Vagina (tissue), 2 donors: Measurements from ENCODE around the gene APBB2. TPM values are rescaled to one million over a fixed set of nuclear protein-coding genes. Genes with fewer than 3 reads are reported as not detected.

Experiments
- DNase-seq, 2 donors: peaks; one replicate each; pipeline ENCODE4 v3.0.0-alpha.2; 2017; ENCODE audit errors: extremely low spot score in 2 of 2
- H3K27ac ChIP-seq: fragments of 200-600 bp; sonication (generic); one replicate; pipeline ENCODE4 v1.5.1; 2019
- H3K27me3 ChIP-seq: fragments of 200-600 bp; sonication (generic); one replicate; pipeline ENCODE4 v1.5.1; 2019
- H3K36me3 ChIP-seq, 2 donors: fragments of 200-600 bp; sonication (generic); one replicate each; pipeline ENCODE4 v1.5.1; 2017 to 2019
- H3K4me1 ChIP-seq: fragments of 200-600 bp; sonication (generic); one replicate; pipeline ENCODE4 v1.5.1; 2019
- H3K4me3 ChIP-seq, 2 donors: fragments of 200-600 bp; sonication (generic); 1 replicate in 1 of 2; 2 replicates in 1 of 2; pipeline ENCODE4 v1.5.1; 2016 to 2019
- H3K9me3 ChIP-seq: fragments of 200-600 bp; sonication (generic); one replicate; pipeline ENCODE4 v1.5.1; 2019
- POLR2A ChIP-seq, 2 donors: fragments of 450-650 bp; IDR thresholded peaks; one replicate each; pipeline ENCODE4 v1.6.1; 2017; ENCODE audit warnings: antibody characterized with exemption in 2 of 2, mild to moderate bottlenecking in 2 of 2, moderate library complexity in 2 of 2
- POLR2AphosphoS5 ChIP-seq, 2 donors: sonication (generic); formaldehyde crosslinking; IDR thresholded peaks; one replicate each; pipeline ENCODE4 v1.9.0; 2017; ENCODE audit warnings: antibody characterized with exemption in 2 of 2, mild to moderate bottlenecking in 2 of 2, low read depth in 1 of 2; ENCODE audit not compliant: insufficient read depth in 1 of 2
- intact Hi-C: fragments of 100-400 bp; cut with DNase I; formaldehyde crosslinking; loops from one replicate; pipeline ENCODE4 v1.15.1; 2023
- total RNA-seq: library from RNA; depleted of rRNA; stranded (reverse); fragments of >200 nt; gene quantifications from one replicate; pipeline ENCODE4 v1.2.3, GENCODE V29; 2016
- TF ChIP-seq, protein P1 (sequence below), 3 experiments: fragments of 450-650 bp in 2 of 3; fragments of 200-600 bp in 1 of 3; sonication (generic) in 1 of 3; IDR thresholded peaks; one replicate each; pipeline ENCODE4 v1.5.1; 2017 to 2019; ENCODE audit warnings: antibody characterized with exemption in 3 of 3, mild to moderate bottlenecking in 2 of 3, moderate library complexity in 2 of 3

The APBB2 gene
- total RNA-seq, 1 donor from 2014 or later, result 68.8 TPM

DNA sequence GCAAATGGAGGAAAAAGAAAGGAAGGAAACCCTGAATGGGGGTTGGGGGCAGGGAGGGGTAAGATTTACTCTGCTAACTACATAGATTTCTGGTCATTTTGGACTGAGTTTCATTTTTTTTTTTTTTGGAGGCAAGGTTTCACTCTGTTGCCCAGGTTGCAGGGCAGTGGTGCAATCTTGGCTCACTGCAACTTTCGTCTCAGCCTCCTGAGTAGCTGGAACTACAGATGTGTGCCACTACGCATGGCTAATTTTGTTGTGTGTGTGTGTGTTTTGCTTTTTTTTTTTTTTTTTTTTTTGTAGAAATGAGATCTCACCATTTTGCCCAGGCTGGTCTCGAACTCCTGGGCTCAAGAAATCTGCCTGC is 223.5 kb downstream of the APBB2 start:
- TF ChIP-seq POLR2A (IDR thresholded peaks at IDR 0.05), result no peak
- TF ChIP-seq, protein P1, sequence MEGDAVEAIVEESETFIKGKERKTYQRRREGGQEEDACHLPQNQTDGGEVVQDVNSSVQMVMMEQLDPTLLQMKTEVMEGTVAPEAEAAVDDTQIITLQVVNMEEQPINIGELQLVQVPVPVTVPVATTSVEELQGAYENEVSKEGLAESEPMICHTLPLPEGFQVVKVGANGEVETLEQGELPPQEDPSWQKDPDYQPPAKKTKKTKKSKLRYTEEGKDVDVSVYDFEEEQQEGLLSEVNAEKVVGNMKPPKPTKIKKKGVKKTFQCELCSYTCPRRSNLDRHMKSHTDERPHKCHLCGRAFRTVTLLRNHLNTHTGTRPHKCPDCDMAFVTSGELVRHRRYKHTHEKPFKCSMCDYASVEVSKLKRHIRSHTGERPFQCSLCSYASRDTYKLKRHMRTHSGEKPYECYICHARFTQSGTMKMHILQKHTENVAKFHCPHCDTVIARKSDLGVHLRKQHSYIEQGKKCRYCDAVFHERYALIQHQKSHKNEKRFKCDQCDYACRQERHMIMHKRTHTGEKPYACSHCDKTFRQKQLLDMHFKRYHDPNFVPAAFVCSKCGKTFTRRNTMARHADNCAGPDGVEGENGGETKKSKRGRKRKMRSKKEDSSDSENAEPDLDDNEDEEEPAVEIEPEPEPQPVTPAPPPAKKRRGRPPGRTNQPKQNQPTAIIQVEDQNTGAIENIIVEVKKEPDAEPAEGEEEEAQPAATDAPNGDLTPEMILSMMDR (IDR thresholded peaks at IDR 0.05), result no peak
- TF ChIP-seq POLR2AphosphoS5 (IDR thresholded peaks at IDR 0.05; ENCODE audit: insufficient read depth in 1 of 2, low read depth in 1 of 2), result no peak
- no peaks in the 10 kb centered on the region for H3K36me3 ChIP-seq
- H3K4me3 ChIP-seq, result no peak overlapping the region
- H3K9me3 ChIP-seq, result no peaks in the 10 kb centered on the region
- H3K4me1 ChIP-seq, result peaks cover 12% of the 10 kb centered on the region
- H3K27ac ChIP-seq, result no peak overlapping the region
- H3K27me3 ChIP-seq, result no peaks in the 10 kb centered on the region
- no peak for DNase-seq
- intact Hi-C loops, result no loop called here

DNA sequence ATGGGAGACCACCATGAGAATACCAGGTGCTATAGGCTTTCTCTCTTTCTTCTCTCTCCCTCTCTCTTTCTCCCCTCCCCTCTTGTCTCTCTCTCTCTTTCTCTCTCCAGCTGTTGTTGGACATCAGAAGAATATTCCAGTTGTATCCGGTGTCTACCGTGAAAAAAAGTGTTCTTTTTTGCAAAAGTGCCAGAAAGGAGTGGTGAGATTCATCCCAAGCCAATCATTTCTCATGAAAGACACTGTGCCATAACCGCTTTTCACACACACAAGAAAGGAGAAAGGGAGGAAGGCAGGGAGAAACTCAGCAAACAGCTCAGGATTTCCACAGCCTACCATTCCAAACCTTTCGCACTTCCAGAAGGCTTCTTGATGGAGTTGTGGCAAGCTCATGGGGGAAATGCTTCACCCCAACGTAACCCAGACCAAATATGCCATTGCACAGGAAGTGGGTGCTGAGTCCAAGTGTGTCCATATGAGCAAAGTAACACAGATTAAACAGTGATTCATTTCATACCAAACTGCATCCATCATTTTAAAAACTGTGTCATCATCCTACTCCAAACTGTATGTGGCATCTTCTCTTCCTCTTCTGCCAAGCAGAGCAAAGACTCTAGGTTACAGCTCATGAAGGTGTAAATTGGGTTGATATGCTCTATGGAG is 224.0 kb downstream of the APBB2 start:
- H3K27ac ChIP-seq, result no peak overlapping the region
- DNase-seq, result no peak
- TF ChIP-seq, protein P1 (IDR thresholded peaks at IDR 0.05), result no peak
- TF ChIP-seq POLR2A (IDR thresholded peaks at IDR 0.05), result no peak
- no peak for TF ChIP-seq POLR2AphosphoS5 (IDR thresholded peaks at IDR 0.05; ENCODE audit: insufficient read depth in 1 of 2, low read depth in 1 of 2)

DNA sequence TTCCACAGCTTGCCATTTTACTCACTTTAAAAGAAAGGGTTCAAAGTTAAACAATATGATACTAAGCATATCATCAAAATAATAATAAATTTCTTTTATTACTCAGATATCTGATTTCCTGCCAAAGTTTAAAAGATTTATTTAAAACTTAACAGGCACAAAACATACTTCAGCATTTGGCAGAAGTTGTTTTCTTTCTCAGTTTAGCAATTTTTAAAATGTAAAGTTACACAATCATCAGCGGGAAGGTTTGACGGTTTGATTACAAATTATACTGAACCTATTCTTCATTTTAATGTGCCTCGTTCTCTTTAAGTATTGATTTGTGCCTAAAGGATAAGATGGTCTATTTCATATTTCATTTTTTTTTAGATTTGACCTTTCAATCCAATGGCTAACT is 227.2 kb downstream of the APBB2 start:
- intact Hi-C loops, result no loop called here
- no peak for DNase-seq
- TF ChIP-seq, protein P1 (IDR thresholded peaks at IDR 0.05), result no peak
- no peak for TF ChIP-seq POLR2AphosphoS5 (IDR thresholded peaks at IDR 0.05; ENCODE audit: insufficient read depth in 1 of 2, low read depth in 1 of 2)
- no peak for TF ChIP-seq POLR2A (IDR thresholded peaks at IDR 0.05)
- Histone ChIP-seq H3K36me3 (no peaks in the 10 kb centered on the region), H3K27ac (no peak overlapping the region), H3K4me1 (peaks cover 13% of the 10 kb centered on the region), H3K27me3 (no peaks in the 10 kb centered on the region), H3K9me3 (no peaks in the 10 kb centered on the region), H3K4me3 (no peak overlapping the region)

More for the DNA sequence above, 224.0 kb downstream of the APBB2 start:
- Histone ChIP-seq H3K27me3 (no peaks in the 10 kb centered on the region), H3K4me1 (peaks cover 13% of the 10 kb centered on the region), H3K36me3 (no peaks in the 10 kb centered on the region), H3K9me3 (no peaks in the 10 kb centered on the region), H3K4me3 (no peak overlapping the region)
- intact Hi-C loops, result no loop called here

DNA sequence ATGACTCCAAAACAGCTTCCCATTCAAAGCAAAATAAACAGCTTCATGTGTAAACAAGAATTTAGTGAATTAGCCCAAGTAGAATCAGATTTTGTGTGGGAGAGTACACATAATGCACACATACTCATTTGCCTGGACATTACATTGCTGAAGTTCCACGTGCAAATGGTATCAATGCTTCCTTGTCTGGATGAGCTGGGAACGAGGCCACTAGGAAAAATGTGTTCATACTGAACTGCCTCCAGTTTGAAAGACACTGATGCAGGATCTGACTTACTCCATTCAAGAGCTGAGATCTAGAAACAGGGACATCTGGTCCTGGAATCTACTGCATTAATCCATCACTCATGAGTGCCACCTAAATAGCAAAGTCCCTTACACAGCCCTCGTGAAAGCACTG is 228.0 kb downstream of the APBB2 start:
- no peak overlapping the region for H3K27ac ChIP-seq
- intact Hi-C loops, result no loop called here
- H3K9me3 ChIP-seq, result no peaks in the 10 kb centered on the region
- H3K36me3 ChIP-seq, result no peaks in the 10 kb centered on the region
- no peaks in the 10 kb centered on the region for H3K27me3 ChIP-seq
- DNase-seq, result no peak
- H3K4me1 ChIP-seq, result peaks cover 13% of the 10 kb centered on the region
- no peak overlapping the region for H3K4me3 ChIP-seq
- TF ChIP-seq, protein P1 (IDR thresholded peaks at IDR 0.05), result no peak
- TF ChIP-seq POLR2A (IDR thresholded peaks at IDR 0.05), result no peak
- no peak for TF ChIP-seq POLR2AphosphoS5 (IDR thresholded peaks at IDR 0.05; ENCODE audit: insufficient read depth in 1 of 2, low read depth in 1 of 2)

DNA sequence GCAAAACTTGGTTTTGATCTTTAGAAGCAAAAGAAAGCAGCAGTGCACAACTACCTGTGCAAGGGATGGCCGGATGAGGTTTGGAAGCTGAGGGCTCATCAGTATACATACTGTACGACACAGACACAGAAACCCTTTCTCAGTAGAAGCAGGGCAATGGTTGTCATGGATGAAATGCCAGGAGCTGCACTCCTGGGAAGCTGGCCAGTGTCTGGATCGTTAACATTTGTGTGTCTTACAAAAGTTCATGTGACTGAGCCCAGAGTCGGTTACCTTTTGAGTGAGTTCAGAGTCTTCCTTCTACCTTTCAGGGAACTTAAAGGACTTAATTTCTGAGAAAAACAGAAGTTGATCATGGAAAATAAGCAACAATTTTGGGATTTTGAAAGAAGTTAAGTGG is 230.3 kb downstream of the APBB2 start:
- Histone ChIP-seq H3K27me3 (no peaks in the 10 kb centered on the region), H3K27ac (no peak overlapping the region), H3K36me3 (no peaks in the 10 kb centered on the region), H3K4me3 (no peak overlapping the region), H3K4me1 (peaks cover 6% of the 10 kb centered on the region), H3K9me3 (no peaks in the 10 kb centered on the region)
- DNase-seq, result no peak
- intact Hi-C loops, result no loop called here
- TF ChIP-seq POLR2A (IDR thresholded peaks at IDR 0.05), result no peak
- TF ChIP-seq POLR2AphosphoS5 (IDR thresholded peaks at IDR 0.05; ENCODE audit: insufficient read depth in 1 of 2, low read depth in 1 of 2), result no peak
